Measurements from ENCODE around the gene DEFB118. TPM values are rescaled to one million over a fixed set of nuclear protein-coding genes. Genes with fewer than 3 reads are reported as not detected.

The DEFB118 gene
- total and polyA plus RNA-seq, 10 of the 15 experiments (the other 5 are each of a cell fraction or from before 2014, with no cell fraction given), result not detected

- Histone ChIP-seq H3K4me1 (ENCODE audit: control insufficient read depth, insufficient read depth, low read length) (no peaks in the 10 kb centered on the region), H3K27me3 (replicated peaks in 1 of 2; ENCODE audit: control insufficient read depth in 2 of 2, insufficient read depth in 2 of 2, low read length in 1 of 2) (no peaks in the 10 kb centered on the region), H4K20me1 (ENCODE audit: control insufficient read depth, insufficient read depth) (no peaks in the 10 kb centered on the region), H3K9me3 (replicated peaks; ENCODE audit: control insufficient read depth, insufficient read depth, low read length) (no peaks in the 10 kb centered on the region), H3K9ac (ENCODE audit: control insufficient read depth, insufficient read depth, low read length) (no peak within 1 kb of the TSS), H3K36me3 (ENCODE audit: control insufficient read depth in 2 of 2, insufficient read depth in 2 of 2, low read length in 1 of 2) (no peaks in the 10 kb centered on the region), H3K79me2 (ENCODE audit: control insufficient read depth, insufficient read depth, low read length) (no peaks in the 10 kb centered on the region), H3K4me3 (no peak within 1 kb of the TSS), H3K4me2 (ENCODE audit: control insufficient read depth, insufficient read depth) (no peak within 1 kb of the TSS), H3K27ac (ENCODE audit: control insufficient read depth, insufficient read depth) (no peak within 1 kb of the TSS), H2AFZ (ENCODE audit: control insufficient read depth, low read depth, low read length) (no peak within 1 kb of the TSS)
- TF ChIP-seq CREB1 (IDR thresholded peaks at IDR 0.05; ENCODE audit: low read depth), result no peak
- no peak for TF ChIP-seq IRF4 (IDR thresholded peaks at IDR 0.05; ENCODE audit: low read depth, low read length)
- no peak for TF ChIP-seq RFX5 (IDR thresholded peaks at IDR 0.05; ENCODE audit: low read depth, low read length)
- no peak for TF ChIP-seq TBL1XR1 (IDR thresholded peaks at IDR 0.05; ENCODE audit: low read depth, low read length)
- TF ChIP-seq FOXM1 (IDR thresholded peaks at IDR 0.05; ENCODE audit: low read depth, low read length), result no peak
- no peak for TF ChIP-seq EZH2 (IDR thresholded peaks at IDR 0.05; ENCODE audit: borderline replicate concordance, control insufficient read depth, low read depth, low read length)
- TF ChIP-seq SRF (IDR thresholded peaks at IDR 0.05; ENCODE audit: low read depth in 2 of 2, low read length in 2 of 2), result no peak
- in situ Hi-C loops (cut with MboI), result no loop called here
- DNase-seq (ENCODE audit: low read depth, low spot score) (no peak), FAIRE-seq (no peak), ATAC-seq (no peak)
- no TSS peak for BruUV-seq (replicated peaks)
- CTCF ChIA-PET, result no interaction called here
- 28% methylated on average over 3 of the region's 3 CpGs for WGBS (ENCODE audit: insufficient coverage, insufficient replicate concordance, low lambda C conversion rate, missing lambda C conversion rate)
- POLR2A ChIA-PET, result no interaction called here
- SMC1A ChIA-PET (ENCODE audit: uncharacterized antibody, unreplicated experiment), result no interaction called here
- RAD21 ChIA-PET (ENCODE audit: unreplicated experiment), result no interaction called here
- intact Hi-C loops (cut with micrococcal nuclease; ENCODE audit: unreplicated experiment), result no loop called here
These were observed 37.7 kb downstream of the DEFB118 start, which contains the start of gene DEFB121 for GRCh38 chr20:31406115-31406514. Gene DEFB121, minus strand, starts transcription at chr20:31406215. Its CDS starts 63 bp downstream, at chr20:31406152.

- BruUV-seq (replicated peaks), result no TSS peak
- no peak overlapping the region for H3K27ac ChIP-seq (ENCODE audit: control insufficient read depth, insufficient read depth)
- no peak overlapping the region for H3K9ac ChIP-seq (ENCODE audit: control insufficient read depth, insufficient read depth, low read length)
- H3K79me2 ChIP-seq (ENCODE audit: control insufficient read depth, insufficient read depth, low read length), result no peaks in the 10 kb centered on the region
- ATAC-seq, result no peak
- CTCF ChIA-PET, result no interaction called here
- FAIRE-seq, result no peak
- intact Hi-C loops (cut with micrococcal nuclease; ENCODE audit: unreplicated experiment), result no loop called here
- POLR2A ChIA-PET, result no interaction called here
- H3K4me3 ChIP-seq, result no peak overlapping the region
- TF ChIP-seq SREBF1 (IDR thresholded peaks at IDR 0.05; ENCODE audit: low read length) (no peak), CEBPZ (IDR thresholded peaks at IDR 0.05; ENCODE audit: low read depth, low read length) (no peak), CEBPB (IDR thresholded peaks at IDR 0.05; ENCODE audit: borderline replicate concordance in 1 of 2, low read depth in 2 of 2, low read length in 2 of 2) (no peak)
- H3K27me3 ChIP-seq (replicated peaks in 1 of 2; ENCODE audit: control insufficient read depth in 2 of 2, insufficient read depth in 2 of 2, low read length in 1 of 2), result no peaks in the 10 kb centered on the region
- 0% methylated on average over 1 of the region's 1 CpG for WGBS (ENCODE audit: insufficient coverage, insufficient replicate concordance, low lambda C conversion rate, missing lambda C conversion rate)
- RAD21 ChIA-PET (ENCODE audit: unreplicated experiment), result no interaction called here
- H2AFZ ChIP-seq (ENCODE audit: control insufficient read depth, low read depth, low read length), result no peak overlapping the region
- SMC1A ChIA-PET (ENCODE audit: uncharacterized antibody, unreplicated experiment), result no interaction called here
- no peak overlapping the region for H3K4me2 ChIP-seq (ENCODE audit: control insufficient read depth, insufficient read depth)
- no peaks in the 10 kb centered on the region for H3K9me3 ChIP-seq (replicated peaks; ENCODE audit: control insufficient read depth, insufficient read depth, low read length)
- in situ Hi-C loops (cut with MboI), result loop anchor here (5.0 kb wide), 1 partner anchor 52 kb away; no protein-coding TSS in a partner anchor
- DNase-seq (ENCODE audit: low read depth, low spot score), result no peak
- H3K36me3 ChIP-seq (ENCODE audit: control insufficient read depth in 2 of 2, insufficient read depth in 2 of 2, low read length in 1 of 2), result no peaks in the 10 kb centered on the region
- H4K20me1 ChIP-seq (ENCODE audit: control insufficient read depth, insufficient read depth), result no peaks in the 10 kb centered on the region
- H3K4me1 ChIP-seq (ENCODE audit: control insufficient read depth, insufficient read depth, low read length), result no peaks in the 10 kb centered on the region
These were observed 41.6 kb downstream of the DEFB118 start for GRCh38 chr20:31410011-31410410.

All from GM12878 (cell line).